Kidney (tissue), 14 donors: Measurements from ENCODE around the gene TMEM181. TPM values are rescaled to one million over a fixed set of nuclear protein-coding genes. Genes with fewer than 3 reads are reported as not detected.
"Not testable (repeated sequence)": the region's sequence is repeated elsewhere in the genome, so short reads cannot be mapped to it uniquely, and the experiment has no call there.

Experiments used
- DNase-seq, 5 donors: peaks; one replicate each; pipeline ENCODE4 v3.0.0-alpha.2; 2013 to 2020
- FAIRE-seq: peaks from 2 replicates; lab custom pipeline; 2012; peaks lifted over from hg19 to GRCh38; lab: Jason Lieb, UNC
- H3K27ac ChIP-seq, 2 donors: one replicate each; pipeline ENCODE4 v1.7.0; 2013; ENCODE audit warnings: low read depth in 2 of 2, low read length in 2 of 2, inconsistent platforms in 1 of 2
- H3K27me3 ChIP-seq: one replicate; pipeline ENCODE4 v1.7.1; 2013; ENCODE audit warnings: low read length, inconsistent platforms; ENCODE audit not compliant: control insufficient read depth, insufficient read depth
- H3K36me3 ChIP-seq, 3 donors: one replicate each; pipeline versions ENCODE4 v1.7.0 to v1.7.1; 2013; ENCODE audit warnings: low read length in 3 of 3, control low read depth in 1 of 3, inconsistent platforms in 1 of 3; ENCODE audit not compliant: insufficient read depth in 3 of 3, control insufficient read depth in 2 of 3
- H3K4me1 ChIP-seq, 3 donors: one replicate each; pipeline versions ENCODE4 v1.7.0 to v1.7.1; 2013; ENCODE audit warnings: low read length in 3 of 3, inconsistent platforms in 1 of 3, low read depth in 1 of 3; ENCODE audit not compliant: control insufficient read depth in 2 of 3, insufficient read depth in 2 of 3
- H3K4me3 ChIP-seq, 3 donors: one replicate each; pipeline versions ENCODE4 v1.7.0 to v1.8.1; 2013; ENCODE audit warnings: low read length in 3 of 3, control low read depth in 1 of 3, inconsistent platforms in 1 of 3
- H3K9ac ChIP-seq, 3 donors: one replicate each; pipeline versions ENCODE4 v1.7.0 to v1.7.1; 2013; ENCODE audit warnings: low read length in 3 of 3, control low read depth in 1 of 3, inconsistent platforms in 1 of 3
- H3K9me3 ChIP-seq, 3 donors: one replicate each; pipeline versions ENCODE4 v1.7.0 to v1.7.1; 2013; ENCODE audit warnings: low read length in 3 of 3, control low read depth in 1 of 3, inconsistent platforms in 1 of 3; ENCODE audit not compliant: control insufficient read depth in 2 of 3, insufficient read depth in 1 of 3
- intact Hi-C: fragments of 100-400 bp; cut with DNase I; formaldehyde crosslinking; loops from one replicate; pipeline ENCODE4 v1.11.1; 2022
- polyA plus RNA-seq: library from polyadenylated mRNA; stranded (reverse); fragments of 350-450 nt; fragmentation: Illumina TruSeq; extraction: RNeasy Lipid Tissue Mini Kit (QIAGEN cat#74804); gene quantifications from one replicate; pipeline ENCODE4 v1.2.3, GENCODE V29; 2014; ENCODE audit warnings: low read depth, low replicate concordance; ENCODE audit not compliant: insufficient read depth
- total RNA-seq: library from RNA; stranded (reverse); fragmentation: NEBNext Ultra II Directional; extraction: Animal tissue kit (Norgen Biotek cat#: 25700); gene quantifications from one replicate; pipeline ENCODE4 v1.2.1, GENCODE V29; 2021
- TF ChIP-seq, protein P1 (sequence below): IDR thresholded peaks from 3 replicates; pipeline ENCODE4 v1.5.1; 2012; ENCODE audit warnings: mild to moderate bottlenecking, moderate library complexity, borderline replicate concordance; ENCODE audit not compliant: insufficient read depth; ENCODE audit errors: extremely low read depth
- donor health status: control.
- donor health status: control.
- donor health status: control.
- donor health status: control.
- donor health status: control.
- donor health status: DM: yes; HTN: yes; CAD: no.
- donor health status: Normal renal cell carcinoma (clear cell type).

The TMEM181 gene
- total and polyA plus RNA-seq, 2 donors from 2014 or later: 6.9 to 19.9 TPM

DNA sequence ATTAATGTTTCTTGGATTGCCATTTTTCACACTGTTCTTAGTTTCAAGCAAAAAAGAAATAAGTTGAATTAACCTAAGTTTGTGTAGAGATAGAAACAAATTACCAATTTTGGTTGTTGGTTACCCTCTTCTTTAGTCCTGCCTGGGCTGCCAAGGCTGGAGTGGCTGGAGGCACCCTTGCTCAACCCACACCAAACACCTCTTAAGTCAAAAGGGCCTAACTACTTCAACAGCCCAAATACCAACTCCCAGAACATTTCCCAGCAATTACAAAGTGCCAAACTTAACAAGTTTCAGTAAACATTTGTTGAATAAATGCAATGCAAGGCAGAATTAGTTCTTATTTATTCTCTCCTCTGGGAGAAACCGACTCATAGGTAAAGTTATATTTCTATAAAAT lies 38.1 kb upstream of the TMEM181 start:
- Histone ChIP-seq H3K4me1 (peaks cover 0 to 9% (median 5%) of the 10 kb centered on the region in 3 donors), H3K9me3 (no peaks in the 10 kb centered on the region), H3K27ac (no peak overlapping the region), H3K9ac (no peak overlapping the region), H3K27me3 (peaks cover 2% of the 10 kb centered on the region), H3K36me3 (no peaks in the 10 kb centered on the region), H3K4me3 (no peak overlapping the region)
- intact Hi-C loops: no loop called here
- TF ChIP-seq, protein P1, sequence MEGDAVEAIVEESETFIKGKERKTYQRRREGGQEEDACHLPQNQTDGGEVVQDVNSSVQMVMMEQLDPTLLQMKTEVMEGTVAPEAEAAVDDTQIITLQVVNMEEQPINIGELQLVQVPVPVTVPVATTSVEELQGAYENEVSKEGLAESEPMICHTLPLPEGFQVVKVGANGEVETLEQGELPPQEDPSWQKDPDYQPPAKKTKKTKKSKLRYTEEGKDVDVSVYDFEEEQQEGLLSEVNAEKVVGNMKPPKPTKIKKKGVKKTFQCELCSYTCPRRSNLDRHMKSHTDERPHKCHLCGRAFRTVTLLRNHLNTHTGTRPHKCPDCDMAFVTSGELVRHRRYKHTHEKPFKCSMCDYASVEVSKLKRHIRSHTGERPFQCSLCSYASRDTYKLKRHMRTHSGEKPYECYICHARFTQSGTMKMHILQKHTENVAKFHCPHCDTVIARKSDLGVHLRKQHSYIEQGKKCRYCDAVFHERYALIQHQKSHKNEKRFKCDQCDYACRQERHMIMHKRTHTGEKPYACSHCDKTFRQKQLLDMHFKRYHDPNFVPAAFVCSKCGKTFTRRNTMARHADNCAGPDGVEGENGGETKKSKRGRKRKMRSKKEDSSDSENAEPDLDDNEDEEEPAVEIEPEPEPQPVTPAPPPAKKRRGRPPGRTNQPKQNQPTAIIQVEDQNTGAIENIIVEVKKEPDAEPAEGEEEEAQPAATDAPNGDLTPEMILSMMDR: no peak
- FAIRE-seq (no peak), DNase-seq (no peak)

DNA sequence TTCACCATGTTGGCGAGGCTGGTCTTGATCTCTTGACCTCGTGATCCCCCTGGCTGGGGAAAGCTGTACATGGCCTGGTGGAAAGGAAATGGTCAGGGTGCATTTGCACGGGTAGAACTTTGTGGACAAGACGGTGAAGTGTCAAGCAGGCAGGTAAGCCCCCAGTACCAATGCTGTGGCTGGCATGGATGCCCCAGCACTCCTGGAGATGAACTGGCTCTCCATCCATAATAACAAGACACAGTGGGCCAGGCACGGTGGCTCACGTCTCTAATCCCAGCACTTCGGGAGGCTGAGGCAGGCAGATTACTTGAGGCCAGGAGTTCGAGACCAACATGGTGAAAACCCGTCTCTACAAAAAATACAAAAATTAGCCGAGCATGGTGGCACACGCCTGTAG lies 37.3 kb upstream of the TMEM181 start:
- Histone ChIP-seq H3K4me1 (peaks cover 0 to 9% (median 5%) of the 10 kb centered on the region in 3 donors), H3K36me3 (no peaks in the 10 kb centered on the region), H3K27me3 (no peaks in the 10 kb centered on the region), H3K27ac (no peak overlapping the region), H3K9ac (no peak overlapping the region), H3K4me3 (no peak overlapping the region), H3K9me3 (no peaks in the 10 kb centered on the region)
- FAIRE-seq (no peak), DNase-seq (no peak)
- intact Hi-C loops: no loop called here
- TF ChIP-seq, protein P1: no peak

DNA sequence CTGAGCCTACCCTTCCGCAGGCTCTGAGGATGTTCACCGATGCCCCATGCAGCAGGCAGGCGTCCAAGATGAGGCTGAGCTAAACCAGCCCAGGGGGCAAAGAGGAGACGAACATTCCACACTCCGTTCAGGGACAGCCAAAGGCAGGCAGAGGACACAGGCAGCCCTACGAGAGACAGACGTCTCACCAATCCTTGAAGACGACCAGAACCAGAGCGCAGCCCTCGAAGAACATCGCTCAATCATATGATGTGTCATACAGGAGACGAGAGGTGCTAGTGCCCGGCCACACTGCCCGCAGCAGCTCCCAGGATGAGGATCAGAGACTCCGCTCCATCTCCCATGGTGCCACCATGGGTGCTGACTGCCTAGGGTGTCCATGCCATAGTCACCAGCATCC lies 35.6 kb upstream of the TMEM181 start:
- TF ChIP-seq, protein P1: no peak
- H3K4me1 ChIP-seq: no peaks in the 10 kb centered on the region
- H3K27me3 ChIP-seq: no peaks in the 10 kb centered on the region
- no peak overlapping the region for H3K27ac ChIP-seq
- peaks cover 0 to 3% (median 0%) of the 10 kb centered on the region in 3 donors for H3K9me3 ChIP-seq
- H3K9ac ChIP-seq: no peak overlapping the region
- H3K36me3 ChIP-seq: no peaks in the 10 kb centered on the region
- no peak for FAIRE-seq
- intact Hi-C loops: no loop called here
- DNase-seq: no peak
- no peak overlapping the region for H3K4me3 ChIP-seq

DNA sequence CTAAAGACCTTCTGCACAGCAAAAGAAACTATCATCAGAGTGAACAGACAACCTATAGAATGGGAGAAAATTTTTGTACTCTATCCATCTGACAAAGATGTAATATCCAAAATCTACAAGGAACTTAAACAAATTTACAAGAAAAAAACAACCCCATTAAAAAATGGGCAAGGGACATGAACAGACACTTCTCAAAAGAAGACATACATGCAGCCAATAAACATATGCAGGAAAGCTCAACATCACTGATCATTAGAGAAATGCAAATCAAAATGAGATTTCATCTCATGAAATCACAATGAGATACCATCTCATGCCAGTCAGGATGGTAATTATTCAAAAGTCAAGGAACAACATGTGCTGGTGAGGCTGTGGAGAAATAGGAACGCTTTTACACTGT lies 32.0 kb upstream of the TMEM181 start:
- FAIRE-seq, H3K27ac ChIP-seq, H3K9me3 ChIP-seq, H3K4me1 ChIP-seq, H3K4me3 ChIP-seq, H3K27me3 ChIP-seq, DNase-seq, H3K36me3 ChIP-seq, H3K9ac ChIP-seq, intact Hi-C loops: not testable (repeated sequence)
